ENCODE results near the gene GPSM1.
"Not testable (repeated sequence)": the region's sequence is repeated elsewhere in the genome, so short reads cannot be mapped to it uniquely, and the experiment has no call there.

The GPSM1 gene

GRCh38 chr9:136314944-136315343 lies 12.4 kb upstream of the GPSM1 start:
- DNase-seq (ENCODE audit: insufficient read length, low spot score): no peak
- no peak for FAIRE-seq

DNA sequence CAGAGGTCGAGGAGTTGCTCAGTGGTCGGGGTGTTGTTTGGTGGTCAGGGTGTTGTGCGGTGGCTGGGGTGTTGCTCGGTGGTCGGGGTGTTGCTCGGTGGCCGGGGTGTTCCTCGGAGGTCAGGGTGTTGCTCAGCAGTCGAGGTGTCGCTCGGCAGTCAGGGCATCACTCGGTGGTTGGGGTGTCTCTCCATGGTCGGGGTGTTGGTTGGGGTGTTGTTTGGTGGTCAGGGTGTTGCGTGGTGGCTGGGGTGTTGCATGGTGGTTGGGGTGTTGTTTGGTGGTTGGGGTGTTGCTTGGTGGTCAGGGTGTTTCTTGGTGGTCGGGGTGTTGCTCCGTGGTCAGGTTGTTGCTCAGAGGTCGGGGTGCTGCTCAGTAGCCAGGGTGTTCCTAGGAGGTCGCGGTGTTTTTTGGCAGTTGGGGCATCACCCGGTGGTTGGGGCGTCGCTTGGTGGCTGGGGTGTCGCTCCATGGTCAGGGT lies 11.0 kb upstream of the GPSM1 start:
- no peak for DNase-seq (ENCODE audit: insufficient read length, low spot score)
- FAIRE-seq: no peak

- no peak for DNase-seq (ENCODE audit: insufficient read length, low spot score)
- no peak for FAIRE-seq
Measured at GRCh38 chr9:136316896-136317676, 10.3 kb upstream of the GPSM1 start.

- FAIRE-seq (no peak), DNase-seq (ENCODE audit: insufficient read length, low spot score) (no peak)
Measured at GRCh38 chr9:136317695-136318094, 9.6 kb upstream of the GPSM1 start.

DNA sequence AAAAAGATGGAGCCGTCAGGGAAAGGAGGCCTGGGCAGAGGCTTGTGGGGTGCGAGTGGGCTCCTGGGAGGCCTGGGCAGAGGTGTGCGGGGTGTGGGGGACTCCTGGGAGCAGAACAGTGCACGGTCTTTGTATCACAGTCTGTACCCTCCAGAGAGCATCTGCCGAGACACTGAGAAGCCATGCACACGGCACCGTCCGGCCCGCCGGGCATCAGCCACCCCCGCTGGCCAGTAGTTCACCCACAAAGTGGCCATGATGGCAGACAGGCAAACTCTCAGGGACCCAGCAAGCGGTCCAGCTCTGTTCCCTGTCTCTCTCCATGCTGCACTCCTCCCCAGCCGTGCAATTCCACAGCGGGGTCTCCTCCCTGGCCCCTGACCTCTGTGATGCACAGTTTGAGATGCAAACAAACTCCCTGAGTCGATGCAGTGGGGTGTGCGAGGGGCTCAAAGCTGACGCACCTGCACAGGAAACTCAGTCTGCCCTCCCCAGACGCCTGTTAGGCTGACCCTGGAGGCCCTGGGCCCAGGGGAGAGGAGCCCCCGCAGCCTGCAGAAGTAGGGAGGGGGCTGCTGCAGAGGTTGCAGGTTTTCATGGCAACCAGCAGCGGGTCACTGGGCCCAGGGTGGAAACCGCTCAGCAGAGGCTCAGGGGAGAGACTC lies 9.1 kb upstream of the GPSM1 start:
- FAIRE-seq (no peak), DNase-seq (ENCODE audit: insufficient read length, low spot score) (no peak)

- FAIRE-seq (no peak), DNase-seq (ENCODE audit: insufficient read length, low spot score) (no peak)
Measured at GRCh38 chr9:136318776-136319241, 8.5 kb upstream of the GPSM1 start.

GRCh38 chr9:136319244-136319643 lies 8.1 kb upstream of the GPSM1 start:
- not testable (repeated sequence) for FAIRE-seq

GRCh38 chr9:136319955-136320354 lies 7.4 kb upstream of the GPSM1 start:
- not testable (repeated sequence) for DNase-seq (ENCODE audit: insufficient read length, low spot score); FAIRE-seq

More at GRCh38 chr9:136319244-136319643, 8.1 kb upstream of the GPSM1 start:
- not testable (repeated sequence) for DNase-seq (ENCODE audit: insufficient read length, low spot score)

DNA sequence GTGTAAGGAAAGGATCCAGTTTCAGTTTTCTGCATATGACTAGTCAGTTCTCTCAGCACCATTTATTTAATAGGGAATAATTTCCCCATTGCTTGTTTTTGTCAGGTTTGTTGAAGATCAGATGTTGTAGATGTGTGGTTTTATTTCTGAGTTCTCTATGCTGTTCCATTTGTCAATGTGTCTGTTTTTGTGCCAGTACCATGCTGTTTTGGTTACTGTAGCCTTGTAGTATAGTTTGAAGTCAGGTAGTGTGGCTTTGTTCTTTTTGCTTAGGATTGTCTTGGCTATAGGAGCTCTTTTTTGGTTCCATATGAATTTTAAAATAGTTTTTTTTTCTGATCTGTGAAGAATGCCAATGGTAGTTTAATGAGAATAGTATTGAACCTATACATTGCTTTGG lies 6.4 kb upstream of the GPSM1 start:
- not testable (repeated sequence) for FAIRE-seq

GRCh38 chr9:136321561-136321960 lies 5.8 kb upstream of the GPSM1 start:
- DNase-seq (ENCODE audit: insufficient read length, low spot score): no peak
- no peak for FAIRE-seq

More for the DNA sequence above, 6.4 kb upstream of the GPSM1 start:
- not testable (repeated sequence) for DNase-seq (ENCODE audit: insufficient read length, low spot score)

- DNase-seq (ENCODE audit: insufficient read length, low spot score) (no peak), FAIRE-seq (no peak)
Measured at GRCh38 chr9:136322756-136323330, 4.5 kb upstream of the GPSM1 start.

GRCh38 chr9:136323371-136323789 lies 4.0 kb upstream of the GPSM1 start:
- DNase-seq (ENCODE audit: insufficient read length, low spot score): no peak
- FAIRE-seq: no peak

- FAIRE-seq: no peak
- no peak for DNase-seq (ENCODE audit: insufficient read length, low spot score)
Measured at GRCh38 chr9:136324501-136325300, 2.6 kb upstream of the GPSM1 start.

DNA sequence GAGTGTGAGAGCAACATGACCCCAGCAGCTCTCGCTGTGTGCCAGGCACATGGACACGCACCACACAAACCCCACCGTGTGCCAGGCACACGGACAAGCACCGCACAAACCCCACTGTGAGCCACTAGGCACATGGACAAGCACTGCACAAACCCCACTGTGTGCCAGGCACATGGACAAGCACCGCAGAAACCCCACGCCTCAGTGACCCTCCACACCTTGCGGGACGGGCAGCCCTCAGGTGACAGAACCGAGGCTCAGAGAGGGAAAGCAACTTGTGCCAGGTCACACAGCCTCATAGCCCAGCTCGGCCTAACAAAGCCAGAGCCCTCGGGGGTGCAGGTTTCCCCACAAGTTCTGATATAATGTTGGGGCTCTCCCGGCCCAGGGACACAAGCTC lies 2.0 kb upstream of the GPSM1 start:
- FAIRE-seq (no peak), DNase-seq (ENCODE audit: insufficient read length, low spot score) (no peak)

GRCh38 chr9:136326061-136326760 lies 1.1 kb upstream of the GPSM1 start:
- FAIRE-seq (peak; percentile 88), DNase-seq (ENCODE audit: insufficient read length, low spot score) (peak; percentile 82)

GRCh38 chr9:136326761-136327303 lies 507 bp upstream of the GPSM1 start:
- FAIRE-seq: no peak
- DNase-seq (ENCODE audit: insufficient read length, low spot score): no peak

DNA sequence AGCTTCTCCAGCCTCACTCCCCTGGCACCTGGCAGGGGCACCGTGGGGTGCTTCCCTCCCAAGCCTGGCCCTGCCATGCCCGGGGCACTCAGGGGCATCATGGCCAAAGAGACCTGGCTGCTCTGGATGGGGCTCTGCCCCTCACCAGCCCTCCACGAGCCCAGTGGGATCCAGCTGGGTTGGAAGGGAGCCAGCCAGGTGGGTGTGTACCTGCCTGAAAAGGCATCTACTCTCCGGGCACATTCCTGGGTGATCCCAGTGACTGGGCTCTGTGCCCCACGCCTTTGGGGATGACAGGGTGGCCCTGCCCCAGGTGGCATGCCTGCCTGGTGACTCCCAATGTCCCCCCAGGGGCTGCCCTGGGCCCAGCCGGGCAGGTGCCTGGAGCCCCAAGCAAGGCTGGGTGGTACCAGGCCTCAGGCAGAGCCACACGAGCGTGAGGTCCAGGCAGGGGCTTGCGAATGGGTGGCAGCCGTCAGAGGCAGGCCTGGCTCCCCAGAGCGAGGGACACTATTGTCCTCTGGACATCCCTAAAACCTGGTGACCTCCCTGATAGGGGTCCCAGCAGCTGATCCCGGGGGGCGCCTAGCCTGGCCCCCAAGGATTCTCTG lies 777 bp downstream of the GPSM1 start:
- FAIRE-seq: no peak

GRCh38 chr9:136328622-136329041 lies 1.3 kb downstream of the GPSM1 start:
- DNase-seq (ENCODE audit: insufficient read length, low spot score) (no peak), FAIRE-seq (no peak)

More for the DNA sequence above, 777 bp downstream of the GPSM1 start:
- DNase-seq (ENCODE audit: insufficient read length, low spot score): no peak

- no peak for FAIRE-seq
- DNase-seq (ENCODE audit: insufficient read length, low spot score): no peak
Measured at GRCh38 chr9:136329211-136329627, 1.9 kb downstream of the GPSM1 start.
